Muscle layer of duodenum (tissue), 2 donors: ENCODE results near the gene TTC13.
A peak's percentile ranks its signal among the peaks of the same experiment; 100 is the strongest.

Source experiments
- H3K27ac ChIP-seq: one replicate; pipeline ENCODE4 v1.7.0; 2013; ENCODE audit warnings: mild to moderate bottlenecking, low read length
- H3K27me3 ChIP-seq: one replicate; pipeline ENCODE4 v1.7.0; 2013; ENCODE audit warnings: low read depth, mild to moderate bottlenecking, control low read depth, low read length
- H3K36me3 ChIP-seq, 2 donors: one replicate each; pipeline ENCODE4 v1.7.0; 2013; ENCODE audit warnings: low read length in 2 of 2, control low read depth in 1 of 2, mild to moderate bottlenecking in 1 of 2; ENCODE audit not compliant: insufficient read depth in 2 of 2, control insufficient read depth in 1 of 2
- H3K4me1 ChIP-seq, 2 donors: one replicate each; pipeline ENCODE4 v1.7.0; 2013; ENCODE audit warnings: low read length in 2 of 2, mild to moderate bottlenecking in 2 of 2, control low read depth in 1 of 2, moderate library complexity in 1 of 2; ENCODE audit not compliant: insufficient read depth in 2 of 2, control insufficient read depth in 1 of 2
- H3K4me3 ChIP-seq, 2 donors: one replicate each; pipeline ENCODE4 v1.7.0; 2013; ENCODE audit warnings: low read length in 2 of 2, low read depth in 1 of 2, mild to moderate bottlenecking in 1 of 2
- H3K9me3 ChIP-seq, 2 donors: one replicate each; pipeline ENCODE4 v1.7.0; 2013; ENCODE audit warnings: low read length in 2 of 2, control low read depth in 1 of 2, mild to moderate bottlenecking in 1 of 2; ENCODE audit not compliant: control insufficient read depth in 1 of 2
- donor health status: healthy.

The TTC13 gene

DNA sequence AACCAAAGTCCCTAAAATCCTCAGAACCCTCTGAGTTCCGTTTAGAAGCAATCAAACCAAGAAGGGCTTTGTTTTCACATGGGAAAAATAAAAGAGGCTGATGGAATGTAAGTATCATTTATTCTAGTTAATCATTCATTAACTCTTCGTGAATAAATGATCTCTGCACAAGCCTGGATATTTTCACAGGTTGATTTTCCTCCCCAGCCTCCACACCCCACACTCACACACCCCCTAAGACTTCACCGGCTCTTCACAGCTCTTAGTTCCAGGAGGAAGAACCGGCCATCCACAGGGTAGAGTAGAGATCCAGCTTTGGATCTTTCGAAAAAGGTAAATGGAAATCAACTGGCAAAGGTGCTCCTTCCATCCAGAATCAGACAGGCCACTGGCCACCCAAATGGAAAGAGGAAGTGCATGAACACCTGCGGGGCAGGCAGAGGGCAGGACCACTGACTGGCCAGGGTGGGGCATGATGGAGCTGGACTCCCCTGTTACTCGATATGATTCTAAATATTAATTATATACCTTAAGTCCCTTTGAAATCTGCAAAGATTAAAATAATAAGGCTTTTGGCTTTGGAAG, 120.3 kb downstream of the TTC13 start:
- Histone ChIP-seq H3K36me3 (peaks cover 14 to 21% of the 10 kb centered on the region in 2 donors), H3K27ac (peak overlapping the region; percentile 1), H3K27me3 (no peaks in the 10 kb centered on the region), H3K9me3 (no peaks in the 10 kb centered on the region), H3K4me1 (peaks cover 5 to 46% of the 10 kb centered on the region in 2 donors), H3K4me3 (no peak overlapping the region)

- peaks cover 19 to 26% of the 10 kb centered on the region in 2 donors for H3K36me3 ChIP-seq
- peaks cover 0 to 4% of the 10 kb centered on the region in 2 donors for H3K9me3 ChIP-seq
- peak overlapping the region; percentile 1 for H3K27ac ChIP-seq
- no peak overlapping the region for H3K4me3 ChIP-seq
- peaks cover 5 to 41% of the 10 kb centered on the region in 2 donors for H3K4me1 ChIP-seq
- H3K27me3 ChIP-seq = no peaks in the 10 kb centered on the region
Observed at GRCh38 chr1:230857822-230858221, 120.8 kb downstream of the TTC13 start.

DNA sequence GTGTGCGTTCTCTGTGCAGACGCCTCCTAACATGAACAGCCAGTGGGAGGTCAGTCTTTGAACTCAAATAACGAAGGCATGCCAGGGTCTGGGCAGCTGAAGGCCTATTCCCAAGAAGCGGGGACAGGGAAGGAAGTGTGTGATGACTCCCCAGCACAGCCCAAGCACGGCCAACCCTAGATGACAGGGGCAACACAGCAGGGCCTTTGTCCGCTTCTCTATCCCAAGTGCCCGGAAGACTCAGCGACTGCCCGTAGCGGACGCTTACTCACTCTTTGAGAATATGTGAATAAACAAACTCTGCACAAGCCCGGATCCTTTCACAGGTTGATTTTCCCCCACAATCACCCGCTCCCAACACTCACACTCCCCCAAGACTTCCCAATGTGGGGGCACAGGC, 121.6 kb downstream of the TTC13 start:
- H3K27ac ChIP-seq = peak overlapping the region; percentile 69
- H3K4me1 ChIP-seq = peaks cover 5 to 39% of the 10 kb centered on the region in 2 donors
- H3K9me3 ChIP-seq = peaks cover 0 to 4% of the 10 kb centered on the region in 2 donors
- peaks cover 22 to 29% of the 10 kb centered on the region in 2 donors for H3K36me3 ChIP-seq
- no peak overlapping the region for H3K4me3 ChIP-seq
- no peaks in the 10 kb centered on the region for H3K27me3 ChIP-seq
